K562 (cell line): ENCODE data around the gene SLC24A3. TPM values are rescaled to one million over a fixed set of nuclear protein-coding genes. Genes with fewer than 3 reads are reported as not detected.

Experiments used
- ATAC-seq: fragments of 200-7000 bp; cut with Tn5 transposase; 3 replicates; pipeline ENCODE4 v1.9.1; 2020; ENCODE audit warnings: moderate library complexity
- BruUV-seq: library from RNA; stranded (reverse); fragments of 400-500 nt; replicated peaks from 2 replicates; lab custom pipeline; 2021; lab: Mats Ljungman, UMichigan
- CTCF ChIA-PET: fragments of 300-600 bp; formaldehyde crosslinking; extraction: SDS; loops from one replicate; lab custom pipeline; 2021; ENCODE audit warnings: low intra/inter-chr PET ratio; lab: Yijun Ruan, JAX
- POLR2A ChIA-PET: fragments of 300-600, 350-650 bp; sonication (Branson Sonifier 250); formaldehyde crosslinking; extraction: SDS; loops from one replicate; lab custom pipeline; 2021; ENCODE audit warnings: antibody characterized with exemption, inconsistent platforms; lab: Yijun Ruan, JAX
- DNase-seq, 4 experiments: peaks; one replicate each; pipeline versions ENCODE4 v3.0.0 to v3.0.0-alpha.2; 2011 to 2018; ENCODE audit warnings: low spot score in 3 of 4, mixed read lengths in 3 of 4; ENCODE audit errors: extremely low read depth in 1 of 4
- FAIRE-seq: peaks from 2 replicates; lab custom pipeline; 2011; peaks lifted over from hg19 to GRCh38; lab: Jason Lieb, UNC
- H2AFZ ChIP-seq: 2 replicates; pipeline ENCODE4 v1.6.0; 2011; ENCODE audit warnings: low read depth, low read length, control low read depth, inconsistent platforms
- H3K27ac ChIP-seq: fragments of 200-600 bp; 3 replicates; pipeline ENCODE4 v1.8.0; 2011; ENCODE audit warnings: low read depth, mild to moderate bottlenecking, control low read depth, inconsistent platforms, low read length, moderate library complexity, mixed read lengths; ENCODE audit errors: extremely low read depth
- H3K27me3 ChIP-seq, 2 experiments: fragments of 300-600 bp in 1 of 2; 2 replicates in 1 of 2; 3 replicates in 1 of 2; pipeline versions ENCODE4 v1.6.0 to v1.8.0; 2011; ENCODE audit warnings: inconsistent platforms in 2 of 2, low read length in 2 of 2, mild to moderate bottlenecking in 1 of 2, mixed read lengths in 1 of 2, moderate library complexity in 1 of 2; ENCODE audit not compliant: control insufficient read depth in 2 of 2, insufficient read depth in 2 of 2
- H3K36me3 ChIP-seq: fragments of 300-600 bp; 3 replicates; pipeline ENCODE4 v1.8.0; 2011; ENCODE audit warnings: mild to moderate bottlenecking, low read length, inconsistent platforms; ENCODE audit not compliant: control insufficient read depth, insufficient read depth
- H3K4me1 ChIP-seq, 2 experiments: fragments of 200-600 bp in 1 of 2; replicated peaks in 1 of 2; 2 replicates in 1 of 2; 3 replicates in 1 of 2; pipeline versions ENCODE4 v1.5.1 to v1.8.0; 2011; ENCODE audit warnings: inconsistent platforms in 2 of 2, low read length in 2 of 2, mild to moderate bottlenecking in 1 of 2, mixed read lengths in 1 of 2, moderate library complexity in 1 of 2; ENCODE audit not compliant: control insufficient read depth in 2 of 2, insufficient read depth in 2 of 2
- H3K4me2 ChIP-seq: 2 replicates; pipeline ENCODE4 v1.6.1; 2011; ENCODE audit warnings: low read length, control low read depth, inconsistent platforms, mixed read lengths; ENCODE audit not compliant: insufficient read depth
- H3K4me3 ChIP-seq: fragments of 200-600 bp; sonication (generic), shearing (Covaris generic); 2 replicates; pipeline ENCODE4 v1.5.1; 2016; ENCODE audit warnings: control low read depth, inconsistent platforms
- H3K79me2 ChIP-seq: fragments of 200-600 bp; 3 replicates; pipeline ENCODE4 v1.8.0; 2011; ENCODE audit warnings: low read length, inconsistent platforms; ENCODE audit not compliant: control insufficient read depth, insufficient read depth
- H3K9ac ChIP-seq, 2 experiments: 2 replicates each; pipeline versions ENCODE4 v1.6.0 to v1.6.1; 2011; ENCODE audit warnings: low read depth in 2 of 2, low read length in 2 of 2, control low read depth in 1 of 2, inconsistent platforms in 1 of 2, mild to moderate bottlenecking in 1 of 2, mixed read lengths in 1 of 2; ENCODE audit not compliant: insufficient read depth in 1 of 2
- H3K9me1 ChIP-seq: one replicate; pipeline ENCODE4 v1.6.0; 2011; ENCODE audit warnings: inconsistent platforms, mild to moderate bottlenecking, low read length, moderate library complexity; ENCODE audit not compliant: control insufficient read depth, insufficient read depth
- H3K9me3 ChIP-seq: replicated peaks from 2 replicates; pipeline ENCODE4 v1.5.1; 2011; ENCODE audit warnings: low read depth, low read length, inconsistent platforms; ENCODE audit not compliant: control insufficient read depth, insufficient read depth
- H4K20me1 ChIP-seq: replicated peaks from 2 replicates; pipeline ENCODE4 v1.6.1; 2011; ENCODE audit warnings: low read length, inconsistent platforms, mixed read lengths; ENCODE audit not compliant: control insufficient read depth, insufficient read depth
- CBFA2T3 ChIP-seq: fragments of 450-650 bp; IDR thresholded peaks from 2 replicates; pipeline ENCODE4 v1.6.1; 2017
- EGR1 ChIP-seq: fragments of 450-650 bp; conservative IDR thresholded peaks from 2 replicates; pipeline ENCODE4 v1.6.1; 2017; ENCODE audit warnings: mild to moderate bottlenecking
- EP400 ChIP-seq: fragments of 450-650 bp; IDR thresholded peaks from 2 replicates; pipeline ENCODE4 v1.6.1; 2017; ENCODE audit warnings: antibody characterized with exemption, mild to moderate bottlenecking, moderate library complexity
- GATAD2B ChIP-seq: fragments of 450-650 bp; IDR thresholded peaks from 2 replicates; pipeline ENCODE4 v1.6.1; 2017; ENCODE audit warnings: mild to moderate bottlenecking, borderline replicate concordance
- POLR3A ChIP-seq: IDR thresholded peaks from 2 replicates; pipeline ENCODE4 v1.6.1; 2011; ENCODE audit warnings: borderline replicate concordance, mild to moderate bottlenecking, moderate library complexity; ENCODE audit not compliant: insufficient read length, insufficient read depth; ENCODE audit errors: extremely low read depth
- RBM34 ChIP-seq: fragments of 200-400 bp; formaldehyde crosslinking; IDR thresholded peaks from 2 replicates; pipeline ENCODE4 v1.6.1; 2018; ENCODE audit warnings: low read length, borderline replicate concordance; ENCODE audit not compliant: insufficient read depth
- SMARCC2 ChIP-seq: fragments of 450-650 bp; IDR thresholded peaks from 2 replicates; pipeline ENCODE4 v1.6.1; 2017; ENCODE audit warnings: antibody characterized with exemption, moderate library complexity, mild to moderate bottlenecking, low read depth
- TAF15 ChIP-seq: fragments of 200-400 bp; formaldehyde crosslinking; IDR thresholded peaks from 2 replicates; pipeline ENCODE4 v1.6.1; 2017; ENCODE audit warnings: mild to moderate bottlenecking, low read depth, low read length, moderate library complexity
- TBL1XR1 ChIP-seq, 2 experiments: IDR thresholded peaks; 2 replicates each; pipeline ENCODE4 v1.6.1; 2012; ENCODE audit warnings: improper control_type of control experiment in 2 of 2, low read length in 2 of 2, mild to moderate bottlenecking in 1 of 2
- ZBED1 ChIP-seq: IDR thresholded peaks from 2 replicates; pipeline ENCODE4 v1.6.1; 2014
- ZKSCAN3 ChIP-seq: fragments of 250-450 bp; sonication (Bioruptor Pico); IDR thresholded peaks from 2 replicates; pipeline ENCODE4 v1.4.0; 2020
- ZNF280B ChIP-seq: fragments of 250-450 bp; sonication (Bioruptor Pico); IDR thresholded peaks from 2 replicates; pipeline ENCODE4 v1.5.1; 2021; ENCODE audit warnings: mild to moderate bottlenecking
- ZNF282 ChIP-seq: sonication (generic); formaldehyde crosslinking; IDR thresholded peaks from 2 replicates; pipeline ENCODE4 v1.8.1; 2023; ENCODE audit warnings: missing genetic modification reagents
- WGBS: fragments of 100-300 bp; shearing (Covaris generic); methylation state at CpG from one replicate; pipeline ENCODE4 v1.1.6; 2016; ENCODE audit warnings: low coverage, mixed read lengths; ENCODE audit not compliant: insufficient coverage; ENCODE audit errors: missing lambda C conversion rate; 5-methylcytosine and 5-hydroxymethylcytosine counted together
- in situ Hi-C: fragments of 300-500 bp; cut with MboI; formaldehyde crosslinking; loops from 4 replicates; pipeline ENCODE4 v1.15.0; 2018; ENCODE audit warnings: inconsistent platforms, mixed read lengths
- intact Hi-C: fragments of 100-400 bp; cut with micrococcal nuclease; formaldehyde crosslinking; loops from 2 replicates; pipeline ENCODE4 v1.14.2; 2022
- polyA plus RNA-seq, 8 experiments: library from polyadenylated mRNA; depleted of rRNA in 4 of 8; stranded (reverse) in 5 of 8; unstranded in 3 of 8; fragments of >200 nt; fragmentation: Nextera tagmentation in 2 of 8; fragmentation: Illumina TruSeq in 1 of 8; extraction: Ambion mirVana in 2 of 8; extraction: Trizol in 1 of 8; gene quantifications; 2 replicates each; pipeline versions ENCODE4 v1.2.1 to v1.2.3, GENCODE V29; 2011 to 2014; ENCODE audit warnings: inconsistent platforms in 1 of 8, missing spikeins in 1 of 8
- total RNA-seq, 7 experiments: library from RNA; depleted of rRNA in 6 of 7; stranded (reverse); fragments of >200 nt in 6 of 7; fragmentation: Illumina TruSeq in 2 of 7; extraction: Trizol in 2 of 7; gene quantifications; 2 replicates each; pipeline versions ENCODE4 v1.2.1 to v1.2.3, GENCODE V29; 2011 to 2021; ENCODE audit warnings: low replicate concordance in 1 of 7
- TF ChIP-seq, protein P1 (sequence below): sonication (generic); formaldehyde crosslinking; IDR thresholded peaks from 2 replicates; pipeline ENCODE4 v1.8.0; 2022; ENCODE audit warnings: mild to moderate bottlenecking, missing genetic modification reagents, borderline replicate concordance

The SLC24A3 gene
- total and polyA plus RNA-seq, 9 of the 15 experiments (the other 6 are each of a cell fraction or from before 2014, with no cell fraction given): not detected

DNA sequence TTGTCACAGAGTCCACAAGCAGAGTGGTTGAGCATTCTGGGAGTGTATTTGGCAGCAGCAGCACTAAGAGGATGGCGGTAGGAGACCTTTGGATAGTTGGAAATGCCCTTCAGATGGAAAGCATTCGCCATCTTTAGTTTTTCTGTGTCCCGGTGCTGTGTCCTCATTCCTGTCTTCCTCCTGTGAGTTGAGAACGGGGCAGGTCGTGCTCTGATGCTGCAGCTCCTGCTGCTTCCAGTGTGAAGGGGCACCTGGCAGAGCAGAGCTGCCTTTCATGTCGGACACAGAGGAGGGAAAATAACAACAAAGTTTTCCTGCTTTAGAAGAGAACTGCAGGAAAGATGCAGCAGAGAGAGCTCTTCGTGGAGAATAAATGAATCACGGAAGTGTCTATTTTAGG, 194.8 kb downstream of the SLC24A3 start:
- ChIA-PET POLR2A (no interaction called here), CTCF (no interaction called here)
- no peaks in the 10 kb centered on the region for H4K20me1 ChIP-seq
- no peak overlapping the region for H2AFZ ChIP-seq
- intact Hi-C loops: no loop called here
- H3K9me3 ChIP-seq: no peaks in the 10 kb centered on the region
- H3K79me2 ChIP-seq: no peaks in the 10 kb centered on the region
- H3K4me1 ChIP-seq: no peaks in the 10 kb centered on the region
- WGBS: 0% methylated on average over 4 of the region's 8 CpGs
- H3K9me1 ChIP-seq: no peaks in the 10 kb centered on the region
- no peak overlapping the region for H3K27ac ChIP-seq
- ATAC-seq (no peak), FAIRE-seq (no peak), DNase-seq (no peak)
- TF ChIP-seq TBL1XR1 (IDR thresholded peaks at IDR 0.05; ENCODE audit: low read length in 2 of 2) (no peak), ZNF282 (CRISPR knock-in tag) (no peak), ZKSCAN3 (CRISPR knock-in tag) (no peak), ZBED1 (no peak), EP400 (no peak), RBM34 (no peak), TAF15 (no peak), CBFA2T3 (no peak), ZNF280B (CRISPR knock-in tag) (no peak), POLR3A (no peak), SMARCC2 (no peak), GATAD2B (no peak), EGR1 (no peak)
- TF ChIP-seq, protein P1, sequence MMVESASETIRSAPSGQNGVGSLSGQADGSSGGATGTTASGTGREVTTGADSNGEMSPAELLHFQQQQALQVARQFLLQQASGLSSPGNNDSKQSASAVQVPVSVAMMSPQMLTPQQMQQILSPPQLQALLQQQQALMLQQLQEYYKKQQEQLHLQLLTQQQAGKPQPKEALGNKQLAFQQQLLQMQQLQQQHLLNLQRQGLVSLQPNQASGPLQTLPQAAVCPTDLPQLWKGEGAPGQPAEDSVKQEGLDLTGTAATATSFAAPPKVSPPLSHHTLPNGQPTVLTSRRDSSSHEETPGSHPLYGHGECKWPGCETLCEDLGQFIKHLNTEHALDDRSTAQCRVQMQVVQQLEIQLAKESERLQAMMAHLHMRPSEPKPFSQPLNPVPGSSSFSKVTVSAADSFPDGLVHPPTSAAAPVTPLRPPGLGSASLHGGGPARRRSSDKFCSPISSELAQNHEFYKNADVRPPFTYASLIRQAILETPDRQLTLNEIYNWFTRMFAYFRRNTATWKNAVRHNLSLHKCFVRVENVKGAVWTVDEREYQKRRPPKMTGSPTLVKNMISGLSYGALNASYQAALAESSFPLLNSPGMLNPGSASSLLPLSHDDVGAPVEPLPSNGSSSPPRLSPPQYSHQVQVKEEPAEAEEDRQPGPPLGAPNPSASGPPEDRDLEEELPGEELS (CRISPR knock-in tag): no peak
- no peaks in the 10 kb centered on the region for H3K27me3 ChIP-seq
- BruUV-seq: no TSS peak
- H3K4me2 ChIP-seq: no peak overlapping the region
- in situ Hi-C loops: no loop called here
- H3K36me3 ChIP-seq: no peaks in the 10 kb centered on the region
- H3K4me3 ChIP-seq: no peak overlapping the region
- H3K9ac ChIP-seq: no peak overlapping the region
